H9 (cell line): ENCODE data around the gene PBX4. TPM values are rescaled to one million over a fixed set of nuclear protein-coding genes. Genes with fewer than 3 reads are reported as not detected.

Source experiments
- DNase-seq: peaks from one replicate; pipeline ENCODE4 v3.0.0-alpha.2; 2017
- H2AFZ ChIP-seq: one replicate; pipeline ENCODE4 v1.6.1; 2013; ENCODE audit warnings: mild to moderate bottlenecking, low read length, control low read depth, moderate library complexity
- H2AK5ac ChIP-seq: 2 replicates; pipeline ENCODE4 v1.6.1; 2013; ENCODE audit warnings: low read length, control low read depth, mixed read lengths; ENCODE audit not compliant: insufficient read length
- H2BK120ac ChIP-seq: one replicate; pipeline ENCODE4 v1.6.1; 2013; ENCODE audit warnings: low read depth, mild to moderate bottlenecking, low read length, control low read depth, inconsistent platforms; ENCODE audit not compliant: poor library complexity, severe bottlenecking
- H2BK12ac ChIP-seq: 2 replicates; pipeline ENCODE4 v1.6.1; 2013; ENCODE audit warnings: low read length, control low read depth, mixed read lengths, low read depth; ENCODE audit not compliant: insufficient read length
- H2BK15ac ChIP-seq: 2 replicates; pipeline ENCODE4 v1.6.1; 2013; ENCODE audit warnings: low read depth, low read length, control low read depth
- H2BK20ac ChIP-seq: one replicate; pipeline ENCODE4 v1.6.1; 2013; ENCODE audit warnings: low read depth, mild to moderate bottlenecking, low read length, control low read depth, inconsistent platforms; ENCODE audit not compliant: poor library complexity, severe bottlenecking
- H2BK5ac ChIP-seq: 2 replicates; pipeline ENCODE4 v1.6.1; 2013; ENCODE audit warnings: low read length, control low read depth, mixed read lengths; ENCODE audit not compliant: insufficient read length
- H3K14ac ChIP-seq: 2 replicates; pipeline ENCODE4 v1.6.1; 2013; ENCODE audit warnings: low read length, control low read depth; ENCODE audit not compliant: insufficient read depth
- H3K18ac ChIP-seq: 2 replicates; pipeline ENCODE4 v1.6.1; 2013; ENCODE audit warnings: low read depth, mild to moderate bottlenecking, mixed read lengths, low read length, control low read depth; ENCODE audit not compliant: insufficient read length
- H3K23ac ChIP-seq: 2 replicates; pipeline ENCODE4 v1.6.1; 2013; ENCODE audit warnings: low read length, control low read depth, mixed read lengths, low read depth; ENCODE audit not compliant: insufficient read length
- H3K23me2 ChIP-seq: 2 replicates; pipeline ENCODE4 v1.6.1; 2013; ENCODE audit warnings: low read depth, mild to moderate bottlenecking, mixed read lengths, low read length, control low read depth; ENCODE audit not compliant: insufficient read length, poor library complexity, severe bottlenecking
- H3K27ac ChIP-seq: 2 replicates; pipeline ENCODE4 v1.5.1; 2013; ENCODE audit warnings: low read length, control low read depth, mixed read lengths, low read depth; ENCODE audit not compliant: insufficient read length
- H3K27me3 ChIP-seq: 2 replicates; pipeline ENCODE4 v1.6.1; 2013; ENCODE audit warnings: low read length, control low read depth, inconsistent platforms; ENCODE audit not compliant: insufficient read depth
- H3K4ac ChIP-seq: 2 replicates; pipeline ENCODE4 v1.6.1; 2013; ENCODE audit warnings: low read depth, mild to moderate bottlenecking, control low read depth, inconsistent platforms, low read length, moderate library complexity
- H3K4me1 ChIP-seq: 2 replicates; pipeline ENCODE4 v1.6.1; 2013; ENCODE audit warnings: low read length, control low read depth, inconsistent platforms; ENCODE audit not compliant: insufficient read depth
- H3K4me2 ChIP-seq: 2 replicates; pipeline ENCODE4 v1.6.1; 2013; ENCODE audit warnings: low read length, control low read depth, mixed read lengths; ENCODE audit not compliant: insufficient read length, insufficient read depth
- H3K56ac ChIP-seq: 2 replicates; pipeline ENCODE4 v1.6.1; 2013; ENCODE audit warnings: low read depth, mild to moderate bottlenecking, mixed read lengths, low read length, control low read depth; ENCODE audit not compliant: insufficient read length
- H3K79me1 ChIP-seq: 2 replicates; pipeline ENCODE4 v1.6.1; 2013; ENCODE audit warnings: low read depth, mild to moderate bottlenecking, moderate library complexity, low read length, control low read depth, inconsistent platforms; ENCODE audit not compliant: insufficient read depth, poor library complexity, severe bottlenecking
- H3K79me2 ChIP-seq: 2 replicates; pipeline ENCODE4 v1.6.1; 2013; ENCODE audit warnings: low read length, control low read depth, inconsistent platforms; ENCODE audit not compliant: insufficient read depth
- H3K9ac ChIP-seq: 2 replicates; pipeline ENCODE4 v1.6.1; 2013; ENCODE audit warnings: low read length, control low read depth, mixed read lengths; ENCODE audit not compliant: insufficient read length; ENCODE audit errors: extremely low read depth
- H3K9me3 ChIP-seq: one replicate; pipeline ENCODE4 v1.6.1; 2013; ENCODE audit warnings: low read depth, low read length, inconsistent platforms; ENCODE audit not compliant: control insufficient read depth
- H3T11ph ChIP-seq: one replicate; pipeline ENCODE4 v1.6.1; 2013; ENCODE audit warnings: mild to moderate bottlenecking, low read length, control low read depth, inconsistent platforms
- H4K20me1 ChIP-seq: one replicate; pipeline ENCODE4 v1.6.1; 2013; ENCODE audit not compliant: control insufficient read depth, insufficient read length, insufficient read depth
- H4K5ac ChIP-seq: 2 replicates; pipeline ENCODE4 v1.6.1; 2013; ENCODE audit warnings: low read depth, mild to moderate bottlenecking, mixed read lengths, low read length, control low read depth; ENCODE audit not compliant: insufficient read length
- H4K8ac ChIP-seq: replicated peaks from 2 replicates; pipeline ENCODE4 v1.6.1; 2013; ENCODE audit warnings: low read length, control low read depth, mixed read lengths, low read depth; ENCODE audit not compliant: insufficient read length
- H4K91ac ChIP-seq: 2 replicates; pipeline ENCODE4 v1.6.1; 2013; ENCODE audit warnings: low read depth, mild to moderate bottlenecking, moderate library complexity, mixed read lengths, low read length, control low read depth; ENCODE audit not compliant: insufficient read length
- H3K27ac Mint-ChIP-seq, 3 experiments: 2 replicates in 2 of 3; 3 replicates in 1 of 3; pipeline ENCODE4 v1.8.0; 2020 to 2021; ENCODE audit warnings: mixed read lengths in 3 of 3, mild to moderate bottlenecking in 1 of 3, moderate library complexity in 1 of 3
- H3K27me3 Mint-ChIP-seq: 2 replicates; pipeline ENCODE4 v1.8.0; 2021; ENCODE audit warnings: low read depth, mild to moderate bottlenecking, moderate library complexity, mixed read lengths
- H3K36me3 Mint-ChIP-seq, 3 experiments: 2 replicates in 2 of 3; 3 replicates in 1 of 3; pipeline ENCODE4 v1.8.0; 2020 to 2021; ENCODE audit warnings: low read depth in 3 of 3, mixed read lengths in 3 of 3; ENCODE audit not compliant: insufficient read depth in 1 of 3
- H3K4me1 Mint-ChIP-seq, 2 experiments: 2 replicates each; pipeline ENCODE4 v1.8.0; 2020; ENCODE audit warnings: mixed read lengths in 2 of 2
- H3K4me3 Mint-ChIP-seq, 2 experiments: 2 replicates in 1 of 2; 3 replicates in 1 of 2; pipeline ENCODE4 v1.8.0; 2020 to 2021; ENCODE audit warnings: mild to moderate bottlenecking in 2 of 2, mixed read lengths in 2 of 2, moderate library complexity in 1 of 2
- H3K9me3 Mint-ChIP-seq, 2 experiments: 2 replicates in 1 of 2; 3 replicates in 1 of 2; pipeline ENCODE4 v1.8.0; 2020; ENCODE audit warnings: mild to moderate bottlenecking in 2 of 2, mixed read lengths in 2 of 2, moderate library complexity in 1 of 2
- CTCF ChIP-seq: fragments of 200-600 bp; sonication (generic); conservative IDR thresholded peaks from 3 replicates; pipeline ENCODE4 v1.8.0; 2021; ENCODE audit warnings: antibody characterized with exemption, mild to moderate bottlenecking
- WGBS: extraction: QIAGEN DNeasy Blood & Tissue Kit; methylation state at CpG from one replicate; pipeline ENCODE4 v1.1.7; 2013; ENCODE audit warnings: missing lambda C conversion rate, low lambda C conversion rate, mixed read lengths; ENCODE audit not compliant: insufficient read length; ENCODE audit errors: extremely low coverage; 5-methylcytosine and 5-hydroxymethylcytosine counted together
- total RNA-seq: library from RNA; stranded (reverse); gene quantifications from 2 replicates; pipeline ENCODE4 v1.2.1, GENCODE V29; 2021

Gene PBX4
- total RNA-seq, 1 experiment from 2014 or later, result 3.3 TPM

DNA sequence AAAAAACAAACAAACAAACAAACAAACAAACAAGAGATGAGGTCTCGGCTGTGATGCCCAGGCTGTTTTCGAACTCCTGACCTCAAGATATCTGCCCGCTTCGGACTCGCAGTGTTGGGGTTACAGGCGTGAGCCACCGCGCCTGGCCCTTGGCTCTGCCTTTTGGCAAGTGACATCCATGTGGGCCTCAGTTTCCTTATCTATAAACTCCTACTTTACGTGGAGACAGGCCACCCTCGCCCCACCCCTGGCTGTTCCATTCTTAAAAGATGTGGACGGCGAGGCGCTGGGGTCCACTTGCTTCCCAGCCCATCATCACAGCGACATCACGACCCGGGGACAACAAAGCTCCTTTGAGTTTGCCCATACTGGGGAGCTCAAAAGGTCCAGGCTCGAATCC, 104.8 kb downstream of the PBX4 start:
- Histone ChIP-seq H3K18ac (no peak overlapping the region), H3K23me2 (peaks cover 5% of the 10 kb centered on the region), H4K20me1 (no peaks in the 10 kb centered on the region), H4K8ac (no peak overlapping the region), H3K4me1 (no peaks in the 10 kb centered on the region), H2BK5ac (no peak overlapping the region), H2BK12ac (no peak overlapping the region), H2AFZ (no peak overlapping the region), H3K79me2 (peaks cover 6% of the 10 kb centered on the region; the same call in 1 of the 2 replicates), H2AK5ac (no peak overlapping the region), H2BK20ac (no peak overlapping the region), H3T11ph (no peak overlapping the region), H3K23ac (no peak overlapping the region), H3K9ac (no peak overlapping the region), H3K4ac (no peak overlapping the region), H3K27me3 (no peaks in the 10 kb centered on the region), H3K27ac (no peak overlapping the region), H4K91ac (no peak overlapping the region), H4K5ac (no peak overlapping the region), H3K56ac (no peak overlapping the region), H3K79me1 (no peaks in the 10 kb centered on the region), H3K4me2 (no peak overlapping the region), H3K14ac (no peak overlapping the region), H2BK15ac (no peak overlapping the region), H3K9me3 (no peaks in the 10 kb centered on the region), H2BK120ac (no peak overlapping the region)
- no peak overlapping the region; a peak in 1 of 5 replicates for H3K4me3 Mint-ChIP-seq
- peaks cover 4% of the 10 kb centered on the region; the same call in 1 of the 2 replicates for H3K27me3 Mint-ChIP-seq
- no peaks in the 10 kb centered on the region for H3K9me3 Mint-ChIP-seq
- no peak for DNase-seq
- no CpG with 5 or more reads among the region's 17 CpGs for WGBS
- H3K27ac Mint-ChIP-seq, result no peak overlapping the region
- TF ChIP-seq CTCF, result no peak
- peaks cover 3 to 13% of the 10 kb centered on the region in 2 experiments for H3K4me1 Mint-ChIP-seq
- peaks cover 0 to 11% (median 0%) of the 10 kb centered on the region in 3 experiments; a peak in 4 of 7 replicates for H3K36me3 Mint-ChIP-seq

Other genes with a start within 250 kb of the PBX4 start
- gene GATAD2A, start 213.0 kb downstream of the PBX4 start, total RNA-seq, result 189 and 198 TPM in 2 replicates
- 2.6 and 2.8 TPM in 2 replicates for gene TSSK6, start 103.1 kb downstream of the PBX4 start, total RNA-seq
- gene NDUFA13, start 102.5 kb downstream of the PBX4 start, total RNA-seq, result 489 and 509 TPM in 2 replicates
- 15.7 and 16.6 TPM in 2 replicates for gene YJEFN3, start 89.8 kb downstream of the PBX4 start, total RNA-seq
- 5.9 and 6.4 TPM in 2 replicates for gene CILP2, start 80.4 kb downstream of the PBX4 start, total RNA-seq
- gene LPAR2, start 9.5 kb upstream of the PBX4 start, total RNA-seq, result 49.5 and 51.8 TPM in 2 replicates
- 12.7 and 13.4 TPM in 2 replicates for gene GMIP, start 25.0 kb upstream of the PBX4 start, total RNA-seq
- gene ATP13A1, start 45.0 kb upstream of the PBX4 start, total RNA-seq, result 67.8 and 73.1 TPM in 2 replicates
- gene ZNF101, start 50.2 kb upstream of the PBX4 start, total RNA-seq, result 46.9 and 57.0 TPM in 2 replicates
- 7.5 and 8.3 TPM in 2 replicates for gene ZNF14, start 114.4 kb upstream of the PBX4 start, total RNA-seq
- 2.0 and 3.0 TPM in 2 replicates for gene ZNF506, start 203.1 kb upstream of the PBX4 start, total RNA-seq
- gene ZNF253, start 247.2 kb upstream of the PBX4 start, total RNA-seq, result 47.7 and 51.0 TPM in 2 replicates